HepG2 (cell line): ENCODE results near the gene SOX8. TPM values are rescaled to one million over a fixed set of nuclear protein-coding genes. Genes with fewer than 3 reads are reported as not detected.

Experiments used
- ATAC-seq: fragments of 200-7000 bp; cut with Tn5 transposase; 3 replicates; pipeline ENCODE4 v1.9.1; 2020; ENCODE audit warnings: mild to moderate bottlenecking, moderate library complexity
- BruUV-seq: library from RNA; stranded (reverse); fragments of 400-500 nt; replicated peaks from 2 replicates; lab custom pipeline; 2021; lab: Mats Ljungman, UMichigan
- CTCF ChIA-PET: fragments of 300-600 bp; formaldehyde crosslinking; extraction: SDS; loops from one replicate; lab custom pipeline; 2021; ENCODE audit warnings: low total read pairs, inconsistent platforms, low intra/inter-chr PET ratio; lab: Yijun Ruan, JAX
- POLR2A ChIA-PET: fragments of 350-600 bp; sonication (Branson Sonifier 250); formaldehyde crosslinking; loops from one replicate; lab custom pipeline; 2020; ENCODE audit warnings: antibody characterized with exemption, inconsistent platforms; lab: Yijun Ruan, JAX
- DNase-seq: peaks from one replicate; pipeline ENCODE4 v3.0.0-alpha.2; 2015; ENCODE audit warnings: low spot score
- FAIRE-seq: peaks from 3 replicates; lab custom pipeline; 2011; peaks lifted over from hg19 to GRCh38; lab: Jason Lieb, UNC
- H2AFZ ChIP-seq: one replicate; pipeline ENCODE4 v1.6.1; 2011; ENCODE audit warnings: low read length, inconsistent platforms
- H3K27ac ChIP-seq: fragments of 300-600 bp; 3 replicates; pipeline ENCODE4 v1.8.0; 2011; ENCODE audit warnings: mixed run types, mild to moderate bottlenecking, mixed read lengths, low read length, inconsistent platforms; ENCODE audit not compliant: insufficient read depth; ENCODE audit errors: extremely low read length
- H3K27me3 ChIP-seq, 2 experiments: fragments of 200-600 bp in 1 of 2; 2 replicates in 1 of 2; 3 replicates in 1 of 2; pipeline versions ENCODE4 v1.6.0 to v1.8.0; 2011; ENCODE audit warnings: low read length in 2 of 2, mild to moderate bottlenecking in 2 of 2, moderate library complexity in 2 of 2, inconsistent platforms in 1 of 2; ENCODE audit not compliant: insufficient read depth in 2 of 2, control insufficient read depth in 1 of 2
- H3K36me3 ChIP-seq, 2 experiments: fragments of 200-600 bp in 1 of 2; replicated peaks in 1 of 2; 2 replicates in 1 of 2; 3 replicates in 1 of 2; pipeline versions ENCODE4 v1.5.1 to v1.8.0; 2011; ENCODE audit warnings: low read length in 2 of 2, inconsistent platforms in 1 of 2; ENCODE audit not compliant: insufficient read depth in 2 of 2, control insufficient read depth in 1 of 2
- H3K4me1 ChIP-seq: 2 replicates; pipeline ENCODE4 v1.5.1; 2012; ENCODE audit warnings: low read length, inconsistent platforms; ENCODE audit not compliant: insufficient read depth
- H3K4me2 ChIP-seq: 2 replicates; pipeline ENCODE4 v1.6.0; 2011; ENCODE audit warnings: low read depth, low read length, inconsistent platforms
- H3K4me3 ChIP-seq, 3 experiments: fragments of 200-600 bp in 1 of 3; sonication (generic), shearing (Covaris generic) in 1 of 3; replicated peaks in 1 of 3; 2 replicates each; pipeline ENCODE4 v1.5.1; 2011 to 2016; ENCODE audit warnings: low read length in 3 of 3, inconsistent platforms in 2 of 3, low read depth in 2 of 3, mild to moderate bottlenecking in 2 of 3, control low read depth in 1 of 3, mixed read lengths in 1 of 3; ENCODE audit not compliant: insufficient read depth in 1 of 3
- H3K79me2 ChIP-seq: one replicate; pipeline ENCODE4 v1.6.1; 2011; ENCODE audit warnings: low read length, inconsistent platforms; ENCODE audit not compliant: insufficient read depth
- H3K9ac ChIP-seq: 2 replicates; pipeline ENCODE4 v1.6.0; 2011; ENCODE audit warnings: mild to moderate bottlenecking, low read depth, low read length, inconsistent platforms; ENCODE audit not compliant: insufficient read depth
- H3K9me3 ChIP-seq: 2 replicates; pipeline ENCODE4 v1.5.1; 2012; ENCODE audit warnings: mild to moderate bottlenecking, low read length
- H4K20me1 ChIP-seq: 2 replicates; pipeline ENCODE4 v1.6.0; 2011; ENCODE audit warnings: inconsistent platforms, mild to moderate bottlenecking, low read length, moderate library complexity; ENCODE audit not compliant: insufficient read depth
- CTCF ChIP-seq: sonication (generic); formaldehyde crosslinking; IDR thresholded peaks from 2 replicates; pipeline ENCODE4 v1.5.0; 2020; ENCODE audit warnings: mild to moderate bottlenecking, missing genetic modification reagents, moderate library complexity
- ELF1 ChIP-seq: sonication (generic); formaldehyde crosslinking; IDR thresholded peaks from 2 replicates; pipeline ENCODE4 v1.4.0; 2020; ENCODE audit warnings: missing genetic modification reagents
- GFI1 ChIP-seq: sonication (generic); formaldehyde crosslinking; IDR thresholded peaks from 2 replicates; pipeline ENCODE4 v1.5.0; 2020; ENCODE audit warnings: missing genetic modification reagents, mild to moderate bottlenecking, borderline replicate concordance
- HDAC2 ChIP-seq: sonication (generic); formaldehyde crosslinking; IDR thresholded peaks from 2 replicates; pipeline ENCODE4 v1.4.0; 2020; ENCODE audit warnings: missing genetic modification reagents
- HHEX ChIP-seq: IDR thresholded peaks from 2 replicates; pipeline ENCODE4 v1.6.1; 2016; ENCODE audit warnings: control low read depth
- NR3C1 ChIP-seq: sonication (generic); formaldehyde crosslinking; IDR thresholded peaks from 2 replicates; pipeline ENCODE4 v1.4.0; 2020; ENCODE audit warnings: missing genetic modification reagents
- TERF1 ChIP-seq: sonication (generic); formaldehyde crosslinking; IDR thresholded peaks from 2 replicates; pipeline ENCODE4 v1.8.0; 2022; ENCODE audit warnings: mild to moderate bottlenecking, missing genetic modification reagents, moderate library complexity
- ZBED4 ChIP-seq: sonication (generic); formaldehyde crosslinking; IDR thresholded peaks from 2 replicates; pipeline ENCODE4 v1.4.0; 2020; ENCODE audit warnings: missing genetic modification reagents, borderline replicate concordance
- ZNF503 ChIP-seq: sonication (generic); formaldehyde crosslinking; IDR thresholded peaks from 2 replicates; pipeline ENCODE4 v1.4.0; 2020; ENCODE audit warnings: missing genetic modification reagents
- ZSCAN31 ChIP-seq: sonication (generic); formaldehyde crosslinking; IDR thresholded peaks from 2 replicates; pipeline ENCODE4 v1.5.0; 2020; ENCODE audit warnings: low read depth, mild to moderate bottlenecking, missing genetic modification reagents
- ZUFSP ChIP-seq: sonication (generic); formaldehyde crosslinking; IDR thresholded peaks from 2 replicates; pipeline ENCODE4 v1.9.0; 2021; ENCODE audit warnings: missing genetic modification reagents, mild to moderate bottlenecking, borderline replicate concordance
- WGBS: methylation state at CpG from one replicate; pipeline ENCODE4 v1.1.6; 2017; ENCODE audit warnings: low lambda C conversion rate; 5-methylcytosine and 5-hydroxymethylcytosine counted together
- in situ Hi-C: cut with HindIII; loops from 2 replicates; pipeline ENCODE4 v1.10.0; 2017; ENCODE audit warnings: low pct_unique_long_range_greater_than_20kb; ENCODE audit not compliant: extremely low pct_ligation_motif_present
- intact Hi-C: fragments of 100-400 bp; cut with micrococcal nuclease; formaldehyde crosslinking; loops from one replicate; pipeline ENCODE4 v1.10.0; 2022; ENCODE audit not compliant: unreplicated experiment
- polyA plus RNA-seq, 8 experiments: library from polyadenylated mRNA; depleted of rRNA in 3 of 8; stranded (reverse) in 7 of 8; unstranded in 1 of 8; fragments of >200 nt; fragmentation: Illumina TruSeq in 4 of 8; extraction: Trizol in 4 of 8; gene quantifications; 2 replicates each; pipeline versions ENCODE4 v1.2.1 to v1.2.3, GENCODE V29; 2011 to 2016; ENCODE audit warnings: low read depth in 4 of 8, missing spikeins in 1 of 8, mixed read lengths in 1 of 8; ENCODE audit not compliant: insufficient read depth in 1 of 8
- total RNA-seq, 5 experiments: library from RNA; depleted of rRNA; stranded (reverse); fragments of >200 nt; fragmentation: Illumina TruSeq; extraction: Trizol; gene quantifications; 2 replicates each; pipeline ENCODE4 v1.2.3, GENCODE V29; 2016; ENCODE audit warnings: low read depth in 1 of 5

The SOX8 gene
- total and polyA plus RNA-seq, 2 of the 13 experiments (the other 11 are each of a cell fraction or from before 2014, with no cell fraction given): 0.20 to 0.28 TPM

GRCh38 chr16:959232-960040, 22.1 kb upstream of the SOX8 start:
- ChIA-PET CTCF (no interaction called here), POLR2A (no interaction called here)
- Histone ChIP-seq H3K4me1 (no peaks in the 10 kb centered on the region), H2AFZ (no peak overlapping the region), H4K20me1 (no peaks in the 10 kb centered on the region), H3K36me3 (no peaks in the 10 kb centered on the region), H3K4me2 (no peak overlapping the region), H3K9me3 (no peaks in the 10 kb centered on the region), H3K27me3 (no peaks in the 10 kb centered on the region), H3K9ac (no peak overlapping the region), H3K79me2 (no peaks in the 10 kb centered on the region), H3K27ac (no peak overlapping the region), H3K4me3 (no peak overlapping the region)
- no peak for FAIRE-seq
- no TSS peak for BruUV-seq
- no peak for DNase-seq
- WGBS: 75% methylated on average over 24 of the region's 24 CpGs
- ATAC-seq: no peak
- in situ Hi-C loops: no loop called here
- intact Hi-C loops: no loop called here
- TF ChIP-seq ZNF503 (CRISPR knock-in tag) (no peak), NR3C1 (CRISPR knock-in tag) (no peak), CTCF (CRISPR knock-in tag) (no peak), GFI1 (CRISPR knock-in tag) (no peak), ZBED4 (no peak), ZUFSP (no peak), HDAC2 (CRISPR knock-in tag) (no peak), TERF1 (CRISPR knock-in tag) (no peak), ZSCAN31 (no peak), HHEX (CRISPR knock-in tag) (no peak), ELF1 (CRISPR knock-in tag) (no peak)
